Activated CD8-positive, alpha-beta memory T cell treated with anti-CD3 and anti-CD28 coated beads, Interleukin-2, amount 50 U/mL, for 1 hour (primary cell): Measurements from ENCODE around the gene GALNT2.

Experiments
- DNase-seq: peaks from one replicate; pipeline ENCODE4 v3.0.0-alpha.2; 2020; ENCODE audit errors: extremely low read depth

The GALNT2 gene

GRCh38 chr1:230300322-230301301 lies 233.6 kb downstream of the GALNT2 start:
- no peak for DNase-seq

- no peak for DNase-seq
Observed at GRCh38 chr1:230301322-230301721, 234.3 kb downstream of the GALNT2 start.

DNA sequence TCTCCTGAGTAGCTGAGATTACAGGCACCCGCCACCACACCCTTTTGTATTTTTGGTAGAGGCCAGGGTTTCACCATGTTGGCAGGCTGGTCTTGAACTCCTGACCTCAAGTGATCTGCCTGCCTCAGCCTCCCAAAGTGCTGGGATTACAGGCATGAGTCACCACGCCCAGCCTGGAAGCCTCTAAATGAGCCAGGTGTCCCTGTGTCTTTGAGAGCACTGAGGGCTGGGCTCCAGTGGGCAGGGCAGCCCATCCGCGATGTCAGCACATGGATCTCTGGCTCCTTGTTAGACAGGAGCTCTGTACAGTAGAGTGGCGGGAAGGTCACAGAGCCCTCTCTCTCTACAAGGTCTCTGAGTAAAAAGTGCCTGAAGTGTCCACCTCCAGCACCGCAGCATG lies 234.8 kb downstream of the GALNT2 start:
- no peak for DNase-seq

GRCh38 chr1:230303069-230303468 lies 236.0 kb downstream of the GALNT2 start:
- no peak for DNase-seq

GRCh38 chr1:230303822-230304221 lies 236.8 kb downstream of the GALNT2 start:
- no peak for DNase-seq

- no peak for DNase-seq
Observed at GRCh38 chr1:230306169-230306568, 239.1 kb downstream of the GALNT2 start.

- DNase-seq = no peak
Observed at GRCh38 chr1:230307213-230307612, 240.2 kb downstream of the GALNT2 start.

GRCh38 chr1:230308039-230308438 lies 241.0 kb downstream of the GALNT2 start:
- DNase-seq = no peak

DNA sequence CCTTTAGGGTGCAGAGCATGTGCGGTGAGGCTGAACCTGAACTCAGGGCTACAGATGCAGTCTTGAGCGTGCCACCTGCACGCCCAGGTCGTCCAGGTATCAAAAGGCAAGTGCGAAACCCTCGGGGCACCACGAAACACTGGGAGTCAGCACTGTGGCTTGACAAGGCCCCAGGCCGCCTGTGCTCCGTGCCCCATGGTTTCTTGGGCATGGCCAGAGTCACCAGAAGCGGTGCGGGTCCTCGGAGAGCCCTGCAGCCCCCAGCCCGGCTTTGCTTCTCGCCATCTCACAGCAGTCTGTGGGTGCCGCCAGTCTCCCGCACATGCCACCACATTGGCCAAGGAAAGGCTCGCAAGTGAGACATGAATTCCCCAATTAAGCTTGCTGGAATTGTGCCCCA lies 241.8 kb downstream of the GALNT2 start:
- DNase-seq = no peak

DNA sequence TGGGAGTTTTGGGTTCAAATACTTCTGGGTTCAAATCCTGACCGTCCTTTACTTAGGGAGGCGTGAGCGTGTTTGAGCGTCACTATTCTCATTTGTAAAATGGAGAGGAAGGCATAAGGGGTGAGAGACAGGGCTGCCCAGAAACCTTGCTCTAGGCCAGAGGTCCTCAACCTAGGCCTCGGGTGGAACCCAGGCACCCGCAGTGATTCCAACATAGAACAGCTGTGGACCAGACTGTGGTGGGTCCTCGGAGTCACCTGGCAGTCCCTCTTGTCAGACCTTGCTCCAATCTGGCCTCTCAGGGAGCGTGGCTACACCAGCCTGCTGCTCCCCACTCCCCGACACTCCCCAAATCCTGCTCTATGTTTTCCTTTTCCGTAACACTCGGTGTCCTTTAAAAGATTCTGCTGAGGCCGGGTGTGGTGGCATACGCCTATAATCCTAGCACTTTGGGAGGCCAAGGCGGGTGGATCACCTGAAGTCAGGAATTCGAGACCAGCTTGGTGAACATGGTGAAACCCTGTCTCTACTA lies 242.7 kb downstream of the GALNT2 start:
- no peak for DNase-seq

DNA sequence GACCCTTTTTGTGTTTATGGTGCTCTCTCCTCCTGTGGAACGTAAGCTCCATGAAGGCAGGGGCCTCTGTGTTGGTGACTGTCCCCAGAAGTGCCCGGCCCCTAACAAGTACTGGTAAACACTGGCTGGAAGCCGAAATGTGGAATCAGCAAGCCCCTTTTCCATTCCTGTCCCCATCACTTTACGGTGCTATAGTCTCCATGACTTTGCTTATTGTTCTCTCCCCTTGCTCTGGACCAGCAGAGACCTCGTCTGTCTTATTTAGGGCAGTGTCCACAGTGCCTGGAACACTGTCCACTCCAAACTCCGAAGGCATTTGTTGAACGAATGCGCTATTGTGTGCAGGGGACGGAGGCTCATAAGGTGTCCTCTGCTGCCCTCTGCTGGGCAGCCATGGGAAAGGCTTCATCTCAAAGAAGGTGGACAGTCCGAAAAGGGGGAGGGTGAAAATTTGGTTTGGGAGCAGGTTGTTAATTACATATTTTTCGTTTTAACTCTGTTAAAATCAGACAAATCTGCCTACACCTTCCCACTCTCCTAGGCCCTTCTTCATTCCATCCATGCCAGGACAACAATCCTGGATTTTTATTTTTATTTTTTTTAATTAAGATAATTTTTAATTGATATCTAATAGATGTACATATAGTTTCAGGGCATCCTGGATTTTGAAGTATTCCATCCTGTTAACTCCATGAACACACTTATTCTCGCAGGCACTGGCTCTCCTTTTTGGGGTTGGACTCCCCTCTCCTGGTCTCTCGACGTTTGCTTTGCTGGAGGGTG lies 243.5 kb downstream of the GALNT2 start:
- no peak for DNase-seq

DNA sequence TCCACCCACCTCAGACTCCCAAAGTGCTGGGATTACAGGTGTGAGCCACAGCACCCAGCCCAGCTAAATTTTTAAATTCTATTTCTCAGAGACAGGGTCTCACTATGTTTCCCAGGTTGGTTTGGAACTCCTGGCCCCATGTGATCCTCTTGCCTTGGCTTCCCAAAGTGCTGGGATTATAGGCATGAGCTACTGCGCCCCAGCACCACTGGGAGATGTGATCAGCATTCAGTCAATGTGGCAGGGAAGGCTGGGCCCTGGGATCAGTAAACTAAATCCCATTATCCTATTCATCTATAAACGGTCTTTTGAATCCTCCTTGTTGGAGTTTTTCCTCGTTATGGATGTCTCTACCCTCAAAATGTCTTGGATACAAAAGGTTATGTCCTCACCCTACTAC lies 245.6 kb downstream of the GALNT2 start:
- no peak for DNase-seq

DNA sequence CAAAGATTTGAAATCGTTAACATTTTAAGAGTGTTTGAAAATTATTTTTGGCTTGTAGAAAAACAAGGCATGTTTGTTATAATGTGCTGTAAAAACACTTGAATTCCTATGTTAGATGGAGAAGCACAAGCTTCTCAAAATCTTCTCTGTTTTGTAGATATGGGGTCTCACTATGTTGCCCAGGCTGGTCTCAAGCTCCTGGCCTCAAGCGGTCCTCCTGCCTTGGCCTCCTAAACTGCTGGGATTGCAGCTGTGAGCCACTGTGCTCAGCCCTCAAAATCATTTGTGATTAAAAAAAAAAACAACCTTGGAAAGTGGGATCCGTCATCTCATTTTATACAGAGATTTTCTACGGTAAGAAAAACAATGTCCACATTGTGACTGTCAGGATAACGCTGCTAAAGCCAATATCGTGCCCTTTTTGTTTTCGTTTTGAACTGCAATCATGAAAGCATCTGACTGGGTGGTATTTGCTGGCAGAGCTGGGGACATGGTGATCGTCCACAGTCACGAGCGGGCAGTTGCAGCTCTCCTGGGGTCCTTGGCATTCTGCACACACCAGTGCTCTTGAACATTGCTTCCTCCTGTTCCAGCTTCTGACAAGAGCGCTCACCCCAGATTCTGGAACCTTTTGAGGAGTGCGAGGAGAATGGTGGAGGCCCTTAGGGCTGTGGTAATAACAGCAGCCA lies 246.6 kb downstream of the GALNT2 start:
- DNase-seq = no peak

- DNase-seq = no peak
Observed at GRCh38 chr1:230314142-230314470, 247.1 kb downstream of the GALNT2 start.

GRCh38 chr1:230315099-230315498 lies 248.1 kb downstream of the GALNT2 start:
- DNase-seq = no peak

DNA sequence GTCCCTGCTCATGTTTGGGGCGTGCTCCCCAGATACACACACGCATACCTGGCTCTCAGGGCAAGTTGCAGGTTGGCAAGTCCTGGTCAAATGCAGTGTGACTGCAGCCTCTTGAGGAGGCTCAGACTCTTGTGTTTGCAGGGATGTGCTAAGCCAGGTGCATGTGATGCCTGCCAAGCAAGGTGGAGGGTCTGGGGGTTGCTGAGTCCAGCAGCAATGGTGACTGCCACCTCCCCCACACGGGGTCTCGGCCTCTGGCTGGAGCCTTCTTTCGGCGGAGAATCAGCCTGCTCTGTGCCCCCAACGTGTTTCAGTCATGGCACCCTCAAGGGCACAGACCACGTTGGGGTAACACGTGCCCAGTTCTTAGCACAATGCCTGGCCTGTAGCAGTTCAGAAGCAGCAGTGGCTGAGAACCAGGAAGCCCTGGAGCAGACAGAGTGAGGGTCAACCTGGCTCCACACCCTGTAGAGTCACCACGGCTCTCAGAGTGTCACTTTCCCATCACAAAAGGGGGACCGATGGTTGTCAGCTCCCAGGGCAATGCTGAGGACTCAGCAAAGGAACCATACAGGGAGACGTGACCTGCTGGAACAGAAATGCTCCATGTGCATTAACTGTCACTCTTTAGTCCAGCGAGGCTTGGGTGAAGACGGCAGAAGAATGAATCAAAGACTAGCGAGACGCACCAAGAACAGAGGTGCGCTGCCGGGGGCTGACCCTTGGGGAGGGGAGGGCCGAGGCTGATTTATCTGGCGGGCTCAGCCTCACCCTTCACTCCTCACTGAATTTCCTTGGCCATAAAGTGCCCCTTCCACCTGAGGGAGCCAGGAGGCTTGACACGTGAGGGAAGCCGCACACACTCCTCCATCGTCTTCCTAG lies 250.1 kb downstream of the GALNT2 start:
- no peak for DNase-seq

- no peak for DNase-seq
Observed at GRCh38 chr1:230317823-230318819, 251.1 kb downstream of the GALNT2 start.

DNA sequence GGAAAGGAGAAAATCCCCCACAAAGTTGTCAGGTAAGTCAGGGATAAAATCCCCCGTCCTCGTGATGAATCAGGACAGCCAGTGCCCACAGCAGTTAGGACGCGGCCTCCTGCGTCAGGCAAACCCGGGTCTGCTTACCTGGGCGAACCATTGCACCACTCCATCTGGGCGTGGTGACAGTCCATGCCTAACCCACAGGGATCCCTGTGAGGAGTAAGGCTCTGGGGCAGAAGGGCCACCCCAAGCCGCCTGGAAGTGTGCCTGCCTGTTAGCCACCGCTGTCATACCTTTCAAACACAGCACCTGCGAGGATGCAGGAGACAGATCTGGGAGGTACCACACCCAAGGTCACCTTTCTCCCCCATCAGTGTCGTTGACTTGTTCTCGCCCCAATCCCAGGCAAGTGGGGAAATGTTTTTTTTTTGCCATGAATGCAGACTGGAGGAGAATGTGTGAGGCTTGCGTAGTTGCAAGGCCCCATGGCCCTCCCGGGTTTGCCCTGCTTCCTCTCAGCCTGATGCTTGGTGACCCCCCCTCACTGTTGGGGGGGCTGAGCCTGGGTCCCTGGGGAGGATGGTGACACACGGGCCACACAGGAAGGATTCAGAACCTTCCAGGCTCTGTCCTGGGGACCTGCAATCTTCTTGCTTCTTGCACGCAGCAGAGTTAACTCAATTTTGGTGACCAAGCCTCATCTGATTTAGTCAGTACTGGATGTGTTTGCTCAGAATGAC lies 252.1 kb downstream of the GALNT2 start:
- DNase-seq = no peak

DNA sequence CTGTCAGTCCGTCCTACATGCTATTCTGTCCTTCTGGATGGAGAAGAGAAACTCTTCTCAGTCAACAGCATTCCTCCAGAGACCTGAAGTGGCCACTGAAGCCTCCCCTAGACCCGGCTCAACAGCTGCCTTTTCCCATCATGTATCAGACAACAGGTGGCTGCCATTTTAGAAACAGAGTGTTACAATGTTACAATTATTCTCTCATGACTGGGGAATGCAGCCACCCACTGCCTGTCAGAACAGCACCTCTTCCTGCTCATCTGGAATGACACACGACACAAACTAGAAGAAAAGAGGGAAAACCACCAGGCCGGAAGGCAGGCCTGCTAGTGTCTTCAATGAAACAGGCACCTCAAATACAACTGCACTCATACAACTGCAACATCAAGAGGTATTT lies 253.8 kb downstream of the GALNT2 start:
- DNase-seq = no peak
